Kidney (tissue), 14 donors: ENCODE results near the gene TIRAP. TPM values are rescaled to one million over a fixed set of nuclear protein-coding genes. Genes with fewer than 3 reads are reported as not detected.

Experiments
- DNase-seq, 5 donors: peaks; one replicate each; pipeline ENCODE4 v3.0.0-alpha.2; 2013 to 2020
- FAIRE-seq: peaks from 2 replicates; lab custom pipeline; 2012; peaks lifted over from hg19 to GRCh38; lab: Jason Lieb, UNC
- H3K27ac ChIP-seq, 2 donors: one replicate each; pipeline ENCODE4 v1.7.0; 2013; ENCODE audit warnings: low read depth in 2 of 2, low read length in 2 of 2, inconsistent platforms in 1 of 2
- H3K27me3 ChIP-seq: one replicate; pipeline ENCODE4 v1.7.1; 2013; ENCODE audit warnings: low read length, inconsistent platforms; ENCODE audit not compliant: control insufficient read depth, insufficient read depth
- H3K36me3 ChIP-seq, 3 donors: one replicate each; pipeline versions ENCODE4 v1.7.0 to v1.7.1; 2013; ENCODE audit warnings: low read length in 3 of 3, control low read depth in 1 of 3, inconsistent platforms in 1 of 3; ENCODE audit not compliant: insufficient read depth in 3 of 3, control insufficient read depth in 2 of 3
- H3K4me1 ChIP-seq, 3 donors: one replicate each; pipeline versions ENCODE4 v1.7.0 to v1.7.1; 2013; ENCODE audit warnings: low read length in 3 of 3, inconsistent platforms in 1 of 3, low read depth in 1 of 3; ENCODE audit not compliant: control insufficient read depth in 2 of 3, insufficient read depth in 2 of 3
- H3K4me3 ChIP-seq, 3 donors: one replicate each; pipeline versions ENCODE4 v1.7.0 to v1.8.1; 2013; ENCODE audit warnings: low read length in 3 of 3, control low read depth in 1 of 3, inconsistent platforms in 1 of 3
- H3K9ac ChIP-seq, 3 donors: one replicate each; pipeline versions ENCODE4 v1.7.0 to v1.7.1; 2013; ENCODE audit warnings: low read length in 3 of 3, control low read depth in 1 of 3, inconsistent platforms in 1 of 3
- H3K9me3 ChIP-seq, 3 donors: one replicate each; pipeline versions ENCODE4 v1.7.0 to v1.7.1; 2013; ENCODE audit warnings: low read length in 3 of 3, control low read depth in 1 of 3, inconsistent platforms in 1 of 3; ENCODE audit not compliant: control insufficient read depth in 2 of 3, insufficient read depth in 1 of 3
- CTCF ChIP-seq: IDR thresholded peaks from 3 replicates; pipeline ENCODE4 v1.5.1; 2012; ENCODE audit warnings: mild to moderate bottlenecking, moderate library complexity, borderline replicate concordance; ENCODE audit not compliant: insufficient read depth; ENCODE audit errors: extremely low read depth
- intact Hi-C: fragments of 100-400 bp; cut with DNase I; formaldehyde crosslinking; loops from one replicate; pipeline ENCODE4 v1.11.1; 2022
- polyA plus RNA-seq: library from polyadenylated mRNA; stranded (reverse); fragments of 350-450 nt; fragmentation: Illumina TruSeq; extraction: RNeasy Lipid Tissue Mini Kit (QIAGEN cat#74804); gene quantifications from one replicate; pipeline ENCODE4 v1.2.3, GENCODE V29; 2014; ENCODE audit warnings: low read depth, low replicate concordance; ENCODE audit not compliant: insufficient read depth
- total RNA-seq: library from RNA; stranded (reverse); fragmentation: NEBNext Ultra II Directional; extraction: Animal tissue kit (Norgen Biotek cat#: 25700); gene quantifications from one replicate; pipeline ENCODE4 v1.2.1, GENCODE V29; 2021
- donor health status: control.
- donor health status: control.
- donor health status: control.
- donor health status: control.
- donor health status: control.
- donor health status: DM: yes; HTN: yes; CAD: no.
- donor health status: Normal renal cell carcinoma (clear cell type).

Gene TIRAP
- total and polyA plus RNA-seq, 2 donors from 2014 or later, result 5.8 to 12.1 TPM

GRCh38 chr11:126290887-126291286, 8.0 kb downstream of the TIRAP start:
- intact Hi-C loops, result no loop called here

GRCh38 chr11:126293726-126294125, 10.8 kb downstream of the TIRAP start:
- Histone ChIP-seq H3K27me3 (no peaks in the 10 kb centered on the region), H3K27ac (no peak overlapping the region), H3K4me3 (no peak overlapping the region), H3K9ac (no peak overlapping the region), H3K4me1 (no peaks in the 10 kb centered on the region), H3K9me3 (no peaks in the 10 kb centered on the region), H3K36me3 (peaks cover 0 to 20% (median 17%) of the 10 kb centered on the region in 3 donors)
- no peak for TF ChIP-seq CTCF
- FAIRE-seq, result no peak
- no peak for DNase-seq
- intact Hi-C loops, result no loop called here

More at GRCh38 chr11:126290887-126291286, 8.0 kb downstream of the TIRAP start:
- TF ChIP-seq CTCF, result no peak
- H3K9me3 ChIP-seq, result no peaks in the 10 kb centered on the region
- H3K27me3 ChIP-seq, result no peaks in the 10 kb centered on the region
- no peak overlapping the region for H3K27ac ChIP-seq
- no peak overlapping the region for H3K9ac ChIP-seq
- H3K4me3 ChIP-seq, result no peak overlapping the region
- FAIRE-seq (no peak), DNase-seq (no peak)
- no peaks in the 10 kb centered on the region for H3K4me1 ChIP-seq
- peaks cover 0 to 20% (median 17%) of the 10 kb centered on the region in 3 donors for H3K36me3 ChIP-seq

GRCh38 chr11:126297004-126297403, 14.1 kb downstream of the TIRAP start:
- Histone ChIP-seq H3K27me3 (no peaks in the 10 kb centered on the region), H3K9me3 (no peaks in the 10 kb centered on the region), H3K4me3 (no peak overlapping the region), H3K27ac (no peak overlapping the region), H3K4me1 (no peaks in the 10 kb centered on the region), H3K9ac (no peak overlapping the region), H3K36me3 (peaks cover 0 to 15% (median 6%) of the 10 kb centered on the region in 3 donors)
- TF ChIP-seq CTCF, result no peak
- intact Hi-C loops, result no loop called here
- DNase-seq (no peak), FAIRE-seq (no peak)
